Inferior parietal cortex (tissue), 1 donor: ENCODE measurements around the gene FAM163A.
"Not testable (repeated sequence)": the region's sequence is repeated elsewhere in the genome, so short reads cannot be mapped to it uniquely, and the experiment has no call there.

ENCODE experiments used
- DNase-seq: peaks from one replicate; pipeline ENCODE4 v3.0.0-alpha.2; 2016; ENCODE audit errors: extremely low spot score

The FAM163A gene

GRCh38 chr1:179793281-179793680 lies 50.2 kb downstream of the FAM163A start:
- no peak for DNase-seq

- DNase-seq = no peak
Measured at GRCh38 chr1:179794146-179794545, 51.1 kb downstream of the FAM163A start.

DNA sequence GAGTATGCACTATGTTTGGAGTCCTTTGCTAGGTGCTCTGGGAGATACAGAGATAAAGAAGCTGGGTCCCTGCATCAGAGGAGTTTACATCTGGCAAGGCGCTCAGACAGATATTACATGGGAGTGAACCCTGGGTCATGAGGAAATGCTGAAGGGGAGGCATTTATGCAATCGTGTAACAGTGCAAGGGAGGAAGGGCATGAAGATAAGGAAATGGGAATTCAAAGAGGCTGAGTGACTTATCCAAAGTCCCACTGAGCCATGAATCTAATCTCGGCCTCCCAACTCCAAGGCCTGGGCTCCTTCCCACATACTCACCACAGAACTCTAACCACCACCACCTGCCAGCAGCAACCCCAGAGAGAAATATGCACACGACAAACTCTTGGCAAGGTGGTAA lies 51.6 kb downstream of the FAM163A start:
- DNase-seq = no peak

DNA sequence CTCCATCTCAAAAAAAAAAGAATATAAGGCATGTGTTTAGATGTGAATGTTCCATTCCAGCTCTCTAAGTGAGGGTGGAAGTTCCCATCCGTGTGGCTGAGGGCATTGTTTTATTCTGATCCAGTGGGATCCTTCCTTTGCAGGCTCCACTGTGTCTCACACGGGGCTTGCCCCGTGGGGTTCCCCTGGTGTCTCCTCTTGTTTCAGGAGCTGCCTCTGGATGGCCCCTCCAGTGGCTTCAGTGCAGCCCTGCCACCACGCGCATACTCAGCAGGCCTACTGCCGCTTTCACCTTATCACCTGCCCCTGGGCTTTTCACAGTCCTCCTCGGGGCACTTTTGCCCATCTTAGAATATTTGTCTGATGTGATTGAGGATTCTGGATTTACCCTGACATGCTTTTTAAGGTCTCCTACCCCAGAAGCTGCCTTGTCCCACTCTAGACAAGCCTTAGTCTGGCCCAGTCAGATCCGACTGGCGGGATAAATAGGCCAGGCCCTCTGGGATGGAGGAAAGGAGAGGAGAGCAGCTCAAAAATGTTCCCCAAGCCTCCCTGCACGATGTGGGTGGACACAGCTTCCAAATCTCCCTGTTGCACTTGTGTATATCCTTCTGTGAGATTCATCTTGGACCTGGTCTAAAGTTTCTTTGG lies 55.2 kb downstream of the FAM163A start:
- DNase-seq = no peak

DNA sequence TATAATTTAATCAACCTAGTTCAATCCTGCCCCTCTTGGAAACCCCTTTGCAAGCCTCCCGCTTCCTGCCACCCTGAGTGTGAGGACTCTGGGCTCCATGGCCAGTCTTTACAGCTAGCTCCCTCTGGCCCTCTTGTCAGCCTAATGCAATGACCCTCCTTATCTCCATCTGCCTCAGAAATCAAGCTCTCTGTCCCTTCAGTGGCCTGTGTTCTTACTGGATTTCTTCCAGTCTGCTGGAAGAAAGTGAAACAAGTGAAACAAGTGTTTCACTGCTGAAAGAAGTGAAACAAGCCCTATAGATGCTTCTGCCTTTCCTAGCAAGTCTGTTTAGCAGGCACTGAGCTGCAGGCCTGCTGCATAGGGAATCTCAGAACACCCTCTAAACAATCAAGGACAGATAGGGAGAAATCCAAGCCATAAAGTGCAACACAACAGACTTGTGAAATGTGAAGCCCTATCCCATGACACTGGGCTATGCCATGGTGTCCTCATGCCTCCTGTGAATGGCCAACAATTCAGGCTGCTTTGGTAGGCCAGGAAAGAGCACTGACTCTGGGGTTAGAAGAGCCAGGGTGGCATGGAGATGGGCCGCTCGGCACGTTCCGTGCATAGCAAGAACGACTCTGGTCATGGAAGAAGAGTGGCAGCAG lies 55.9 kb downstream of the FAM163A start:
- DNase-seq = no peak

GRCh38 chr1:179800481-179800880 lies 57.4 kb downstream of the FAM163A start:
- DNase-seq = no peak

- DNase-seq = no peak
Measured at GRCh38 chr1:179803104-179803503, 60.0 kb downstream of the FAM163A start.

- no peak for DNase-seq
Measured at GRCh38 chr1:179803918-179804317, 60.8 kb downstream of the FAM163A start.

- not testable (repeated sequence) for DNase-seq
Measured at GRCh38 chr1:179804417-179804816, 61.3 kb downstream of the FAM163A start.

GRCh38 chr1:179805291-179806195 lies 62.5 kb downstream of the FAM163A start:
- DNase-seq = no peak

DNA sequence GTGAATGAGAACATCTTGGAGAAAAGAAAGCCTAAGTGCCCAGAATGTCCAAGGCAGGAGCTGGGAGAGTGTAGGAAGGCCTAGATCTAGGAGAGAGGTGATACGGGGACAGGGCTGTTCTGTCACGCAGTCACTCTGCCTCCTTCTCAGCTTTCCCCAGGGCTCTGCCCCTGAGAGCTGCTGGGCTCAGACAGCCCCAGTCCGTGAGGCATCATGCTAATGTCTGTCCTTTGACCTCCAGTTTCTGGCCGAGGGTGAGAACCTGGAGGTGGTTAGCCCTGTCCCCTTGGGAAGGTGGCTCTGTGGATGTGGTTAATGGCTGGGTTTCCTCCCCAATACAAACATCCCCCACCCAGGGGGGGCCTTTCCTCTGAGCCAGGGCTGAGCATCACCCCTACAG lies 63.2 kb downstream of the FAM163A start:
- DNase-seq = no peak

DNA sequence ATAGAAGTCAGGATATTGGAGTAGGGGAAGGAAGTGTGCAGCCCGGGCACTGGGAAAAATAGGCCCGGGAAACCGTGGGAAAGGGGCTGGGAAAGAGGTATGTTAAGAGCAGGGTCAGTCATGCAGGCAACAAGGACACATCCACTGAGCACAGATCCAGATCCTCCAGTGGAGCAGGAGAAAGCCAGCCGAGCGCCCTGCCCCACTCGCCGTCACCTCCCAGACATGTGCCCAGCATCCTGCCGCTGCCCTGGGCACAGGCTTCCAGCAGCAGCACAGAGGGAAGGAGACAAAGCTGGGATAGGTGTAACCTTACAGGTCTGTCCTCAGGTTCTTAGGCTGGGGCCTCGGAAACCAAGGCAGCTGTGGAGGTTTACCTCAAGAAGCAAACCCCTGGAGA lies 64.2 kb downstream of the FAM163A start:
- no peak for DNase-seq

DNA sequence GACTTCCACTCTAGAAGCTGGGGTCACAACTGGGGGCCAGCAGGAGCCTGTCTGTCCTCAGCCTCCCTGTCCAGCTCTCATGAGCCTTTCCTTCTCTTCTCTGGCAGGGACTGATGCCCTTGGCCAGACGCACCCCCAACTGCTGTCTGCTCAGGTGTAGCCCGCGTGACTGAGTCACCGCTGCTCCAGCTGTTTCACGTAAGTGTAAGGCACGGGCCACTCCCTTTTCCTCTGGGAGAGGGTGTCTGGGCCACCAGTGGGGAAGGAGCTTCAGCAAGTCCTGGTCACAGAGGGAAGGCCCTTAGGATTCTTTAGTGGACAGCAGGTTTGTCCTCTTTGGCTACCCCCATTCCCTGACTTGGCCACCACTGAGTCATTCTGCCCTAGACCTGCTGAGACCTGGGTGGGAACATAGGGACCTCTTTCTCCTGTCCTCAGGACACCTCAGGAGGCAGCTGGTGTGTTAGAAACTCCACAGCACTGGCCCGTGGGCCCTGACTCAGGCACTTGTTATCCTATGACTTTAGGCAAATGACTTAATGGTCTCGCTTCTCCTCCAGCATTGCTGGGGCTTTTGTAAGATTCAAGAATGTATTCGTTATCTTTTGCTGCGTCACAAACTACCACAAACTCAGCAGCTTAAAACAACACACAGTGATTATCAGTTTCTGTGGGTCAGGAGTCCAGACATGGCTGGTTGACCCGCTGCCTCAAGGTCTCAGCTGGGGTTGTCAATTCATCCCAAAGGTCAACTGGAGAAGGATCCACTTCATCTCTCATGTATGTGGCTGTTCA lies 64.8 kb downstream of the FAM163A start:
- DNase-seq = no peak

- no peak for DNase-seq
Measured at GRCh38 chr1:179808503-179808902, 65.4 kb downstream of the FAM163A start.

- DNase-seq = peak; percentile 79
Measured at GRCh38 chr1:179809506-179810366, 66.6 kb downstream of the FAM163A start.

- no peak for DNase-seq
Measured at GRCh38 chr1:179810367-179810715, 67.2 kb downstream of the FAM163A start.

DNA sequence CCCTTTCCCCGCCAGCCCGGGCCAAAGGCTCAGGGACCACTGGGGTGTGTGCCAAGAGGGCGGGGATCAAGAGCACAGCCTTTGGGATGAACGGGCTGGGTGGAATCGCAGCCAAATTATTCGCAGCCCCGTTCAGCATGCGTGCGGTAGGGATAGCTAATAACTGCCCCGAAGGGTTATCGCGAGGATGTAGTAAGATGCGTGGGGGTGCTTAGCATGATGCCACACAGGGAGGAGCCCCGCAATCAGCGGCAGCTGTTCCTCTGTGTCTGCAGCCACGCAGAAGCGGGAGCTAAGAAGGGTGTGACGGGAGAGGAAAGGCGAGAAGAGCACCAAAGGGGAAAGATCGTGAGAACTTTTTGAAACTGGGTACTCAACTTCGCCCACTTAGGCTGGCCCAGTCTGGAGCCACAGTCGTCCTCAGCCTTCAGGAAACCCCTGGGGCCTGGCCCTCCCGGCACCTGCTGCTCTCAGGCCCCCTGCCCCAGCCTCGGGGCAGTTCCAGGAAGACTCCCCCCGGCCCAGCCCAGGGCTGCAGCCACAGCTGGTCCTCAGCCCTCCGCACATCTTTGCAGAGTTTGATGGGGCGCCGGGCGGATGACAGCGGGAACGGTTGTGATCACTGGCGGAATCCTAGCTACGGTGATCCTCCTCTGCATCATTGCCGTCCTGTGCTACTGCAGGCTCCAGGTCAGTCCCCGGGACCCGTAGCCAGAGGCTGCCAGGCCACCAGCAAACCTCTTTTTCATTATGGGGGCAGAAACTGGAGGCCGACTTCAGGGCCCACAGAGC lies 69.6 kb downstream of the FAM163A start:
- no peak for DNase-seq

DNA sequence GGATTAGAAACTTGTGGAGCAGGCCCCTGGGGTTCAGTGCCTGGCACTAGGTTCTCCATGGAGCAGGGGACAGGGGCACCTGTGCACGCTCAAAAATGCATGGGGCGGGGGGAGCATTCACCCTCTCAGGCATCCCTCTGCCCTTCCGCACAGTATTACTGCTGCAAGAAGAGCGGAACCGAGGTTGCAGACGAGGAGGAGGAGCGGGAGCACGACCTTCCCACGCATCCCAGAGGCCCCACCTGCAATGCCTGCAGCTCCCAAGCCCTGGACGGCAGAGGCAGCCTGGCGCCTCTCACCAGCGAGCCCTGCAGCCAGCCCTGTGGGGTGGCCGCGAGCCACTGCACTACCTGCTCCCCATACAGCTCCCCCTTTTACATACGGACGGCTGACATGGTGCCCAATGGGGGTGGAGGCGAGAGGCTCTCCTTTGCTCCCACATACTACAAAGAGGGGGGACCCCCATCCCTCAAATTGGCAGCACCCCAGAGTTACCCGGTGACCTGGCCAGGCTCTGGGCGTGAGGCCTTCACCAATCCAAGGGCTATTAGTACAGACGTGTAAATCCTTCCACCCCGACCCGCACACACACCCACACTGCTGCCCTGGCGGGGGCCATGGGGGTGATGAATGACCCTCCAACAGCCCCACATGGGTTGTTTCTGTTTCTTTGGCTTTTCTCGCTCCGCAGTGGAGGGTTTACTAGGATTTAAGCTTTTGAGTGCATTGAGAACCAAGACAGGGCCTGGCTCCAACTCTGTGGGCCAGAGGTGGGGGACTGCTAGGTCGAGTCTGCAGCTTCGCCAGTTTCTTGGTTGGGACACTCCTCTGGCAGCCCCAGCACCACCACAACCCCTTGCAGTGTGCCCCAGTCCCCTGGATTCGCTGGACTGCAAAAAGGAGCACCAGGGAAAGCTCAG lies 70.8 kb downstream of the FAM163A start:
- no peak for DNase-seq

DNA sequence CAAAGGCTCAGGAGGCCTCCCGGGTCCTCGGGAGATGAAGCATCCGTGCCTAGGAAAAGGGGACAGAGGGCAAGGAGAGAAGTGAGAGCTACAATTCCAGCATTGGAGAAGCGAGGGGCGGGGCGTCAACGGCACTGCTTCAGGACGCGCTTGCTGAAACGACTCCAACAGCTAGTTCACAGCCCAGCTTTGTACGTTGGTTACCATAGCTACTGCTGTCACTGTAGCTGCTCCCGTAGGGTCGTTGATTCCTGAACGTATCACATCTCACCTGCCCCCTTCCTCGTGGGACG lies 71.4 kb downstream of the FAM163A start:
- no peak for DNase-seq
